Muscle layer of duodenum (tissue), 2 donors: Measurements from ENCODE around the gene VPS26A.
A peak's percentile ranks its signal among the peaks of the same experiment; 100 is the strongest.
"Not testable (repeated sequence)": the region's sequence is repeated elsewhere in the genome, so short reads cannot be mapped to it uniquely, and the experiment has no call there.

ENCODE experiments used
- H3K27ac ChIP-seq: one replicate; pipeline ENCODE4 v1.7.0; 2013; ENCODE audit warnings: mild to moderate bottlenecking, low read length
- H3K27me3 ChIP-seq: one replicate; pipeline ENCODE4 v1.7.0; 2013; ENCODE audit warnings: low read depth, mild to moderate bottlenecking, control low read depth, low read length
- H3K36me3 ChIP-seq, 2 donors: one replicate each; pipeline ENCODE4 v1.7.0; 2013; ENCODE audit warnings: low read length in 2 of 2, control low read depth in 1 of 2, mild to moderate bottlenecking in 1 of 2; ENCODE audit not compliant: insufficient read depth in 2 of 2, control insufficient read depth in 1 of 2
- H3K4me1 ChIP-seq, 2 donors: one replicate each; pipeline ENCODE4 v1.7.0; 2013; ENCODE audit warnings: low read length in 2 of 2, mild to moderate bottlenecking in 2 of 2, control low read depth in 1 of 2, moderate library complexity in 1 of 2; ENCODE audit not compliant: insufficient read depth in 2 of 2, control insufficient read depth in 1 of 2
- H3K4me3 ChIP-seq, 2 donors: one replicate each; pipeline ENCODE4 v1.7.0; 2013; ENCODE audit warnings: low read length in 2 of 2, low read depth in 1 of 2, mild to moderate bottlenecking in 1 of 2
- H3K9me3 ChIP-seq, 2 donors: one replicate each; pipeline ENCODE4 v1.7.0; 2013; ENCODE audit warnings: low read length in 2 of 2, control low read depth in 1 of 2, mild to moderate bottlenecking in 1 of 2; ENCODE audit not compliant: control insufficient read depth in 1 of 2
- donor health status: healthy.

The VPS26A gene

DNA sequence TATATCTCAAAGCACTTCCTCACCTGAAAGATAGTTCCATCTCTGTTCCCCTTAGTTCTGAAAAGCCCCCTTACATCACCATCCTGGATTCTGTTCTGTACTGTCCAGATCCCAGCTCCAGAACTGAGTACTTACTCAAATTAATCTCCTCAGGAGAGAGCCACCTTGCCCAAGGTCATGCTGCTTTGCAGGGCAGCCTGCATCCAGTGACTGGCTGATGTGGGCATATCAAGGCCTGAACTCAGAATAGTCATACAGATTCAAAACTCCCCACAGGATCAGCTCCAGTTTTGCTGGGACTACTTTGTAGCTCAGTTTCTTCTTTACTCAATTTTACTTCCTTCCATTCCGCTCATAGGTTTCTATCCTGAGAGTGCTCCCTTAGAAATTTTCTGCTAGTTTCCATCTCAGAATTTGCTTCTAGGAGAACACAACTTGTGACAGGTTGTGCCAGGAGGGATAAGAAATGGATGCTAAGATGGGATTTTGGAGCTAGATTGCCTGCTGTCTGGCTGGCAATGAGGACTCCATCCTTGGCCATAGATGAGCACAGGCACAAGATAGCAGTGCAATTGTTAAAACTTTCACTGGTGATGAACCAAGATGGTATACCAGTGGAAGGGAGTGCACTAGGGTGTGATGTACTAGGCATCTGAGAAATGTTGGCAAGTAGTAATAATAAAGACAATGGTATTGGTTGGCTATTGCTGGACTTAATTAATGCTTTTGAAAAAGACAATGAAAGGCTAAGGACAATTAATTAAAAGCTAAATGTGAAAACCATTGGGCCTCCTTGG lies 18.8 kb upstream of the VPS26A start:
- Histone ChIP-seq H3K27me3 (no peaks in the 10 kb centered on the region), H3K27ac (no peak overlapping the region), H3K9me3 (no peaks in the 10 kb centered on the region), H3K36me3 (peaks cover 0 to 4% of the 10 kb centered on the region in 2 donors), H3K4me1 (no peaks in the 10 kb centered on the region), H3K4me3 (no peak overlapping the region)

DNA sequence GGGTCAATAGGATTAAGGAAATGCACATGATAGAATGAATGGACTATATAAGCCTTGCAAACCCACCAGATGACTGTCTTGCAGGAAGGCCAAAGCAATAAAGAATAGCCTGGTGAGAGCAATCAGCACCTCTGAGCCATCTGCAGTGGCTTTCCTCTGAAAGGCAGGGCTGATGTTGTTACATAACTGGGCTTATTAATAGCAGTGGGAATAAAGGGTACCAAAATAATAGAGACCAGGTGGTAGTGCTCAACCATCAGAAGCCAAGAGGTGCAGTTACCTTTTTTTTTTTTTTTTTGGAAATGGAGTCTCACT lies 16.8 kb upstream of the VPS26A start:
- peaks cover 0 to 4% of the 10 kb centered on the region in 2 donors for H3K36me3 ChIP-seq
- H3K27me3 ChIP-seq: no peaks in the 10 kb centered on the region
- H3K9me3 ChIP-seq: no peaks in the 10 kb centered on the region
- no peak overlapping the region for H3K27ac ChIP-seq
- no peaks in the 10 kb centered on the region for H3K4me1 ChIP-seq
- no peak overlapping the region for H3K4me3 ChIP-seq

DNA sequence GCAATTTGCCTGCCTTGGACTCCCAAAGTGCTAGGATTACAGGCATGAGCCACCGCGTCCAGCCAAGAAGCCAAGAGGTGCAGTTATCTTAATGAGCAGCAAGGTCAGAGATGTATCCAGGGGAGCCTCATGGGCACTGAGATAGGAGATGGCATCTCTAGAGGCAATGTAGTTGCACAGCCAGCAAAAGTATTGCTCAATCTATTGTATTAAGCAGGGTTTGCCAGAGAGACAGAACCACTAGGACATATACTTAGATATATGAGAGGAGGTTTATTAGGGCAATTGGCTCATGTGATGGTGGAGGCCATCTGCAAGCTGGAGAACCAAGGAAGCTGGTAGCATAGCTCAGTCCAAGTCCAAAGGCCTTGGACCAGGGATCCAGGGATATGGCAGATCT lies 16.3 kb upstream of the VPS26A start:
- Histone ChIP-seq H3K4me3 (no peak overlapping the region), H3K27ac (no peak overlapping the region), H3K4me1 (no peaks in the 10 kb centered on the region), H3K9me3 (no peaks in the 10 kb centered on the region), H3K36me3 (peaks cover 0 to 4% of the 10 kb centered on the region in 2 donors), H3K27me3 (no peaks in the 10 kb centered on the region)

DNA sequence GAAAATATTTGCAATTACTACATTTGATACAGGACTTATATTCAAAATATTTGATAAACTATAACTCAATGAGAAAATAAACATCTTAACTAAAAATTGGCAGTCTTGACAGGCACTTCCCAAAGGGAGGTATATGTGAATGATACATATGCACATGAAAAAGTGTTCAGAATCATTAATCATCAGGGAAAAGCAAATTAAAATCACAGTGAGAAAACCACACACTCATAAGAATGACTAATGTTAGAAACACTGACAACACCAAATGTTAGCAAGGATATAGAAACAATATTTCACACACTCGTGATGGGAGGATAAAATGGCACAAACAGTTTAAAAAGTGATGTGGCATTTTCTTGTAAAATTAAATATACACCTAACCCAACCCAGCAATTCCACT lies 4.1 kb upstream of the VPS26A start:
- no peaks in the 10 kb centered on the region for H3K27me3 ChIP-seq
- peaks cover 0 to 4% of the 10 kb centered on the region in 2 donors for H3K36me3 ChIP-seq
- H3K9me3 ChIP-seq: no peaks in the 10 kb centered on the region
- no peak overlapping the region for H3K27ac ChIP-seq
- H3K4me3 ChIP-seq: no peak overlapping the region
- peaks cover 0 to under 1% of the 10 kb centered on the region in 2 donors for H3K4me1 ChIP-seq

DNA sequence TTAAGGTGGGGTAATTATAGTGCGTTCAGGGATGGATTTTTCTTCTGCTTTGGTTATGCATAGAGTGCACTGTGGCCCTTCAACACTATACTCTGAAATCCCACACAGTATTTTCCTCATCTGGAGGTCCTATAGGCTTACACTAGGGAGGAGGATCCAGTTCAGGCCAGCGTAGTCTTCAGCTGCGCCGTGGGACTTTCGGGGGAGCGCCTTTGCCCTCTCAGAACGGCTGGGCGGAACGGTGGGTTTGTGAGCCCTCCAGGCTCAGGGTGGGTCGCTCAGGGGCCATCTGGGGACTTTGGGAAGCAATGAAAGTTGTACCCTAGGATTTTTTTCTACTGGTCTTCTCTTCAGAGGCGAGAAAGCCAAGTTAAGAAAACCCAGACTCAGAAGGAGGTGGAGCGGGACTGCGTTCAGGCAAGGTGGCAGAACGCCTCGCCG lies 652 bp upstream of the VPS26A start:
- Histone ChIP-seq H3K4me1 (peaks cover 3 to 12% of the 10 kb centered on the region in 2 donors), H3K27ac (peak overlapping the region; percentile 100), H3K27me3 (no peaks in the 10 kb centered on the region), H3K9me3 (no peaks in the 10 kb centered on the region), H3K4me3 (peak overlapping the region; percentile 82 to 90), H3K36me3 (peaks cover 0 to 4% of the 10 kb centered on the region in 2 donors)

DNA sequence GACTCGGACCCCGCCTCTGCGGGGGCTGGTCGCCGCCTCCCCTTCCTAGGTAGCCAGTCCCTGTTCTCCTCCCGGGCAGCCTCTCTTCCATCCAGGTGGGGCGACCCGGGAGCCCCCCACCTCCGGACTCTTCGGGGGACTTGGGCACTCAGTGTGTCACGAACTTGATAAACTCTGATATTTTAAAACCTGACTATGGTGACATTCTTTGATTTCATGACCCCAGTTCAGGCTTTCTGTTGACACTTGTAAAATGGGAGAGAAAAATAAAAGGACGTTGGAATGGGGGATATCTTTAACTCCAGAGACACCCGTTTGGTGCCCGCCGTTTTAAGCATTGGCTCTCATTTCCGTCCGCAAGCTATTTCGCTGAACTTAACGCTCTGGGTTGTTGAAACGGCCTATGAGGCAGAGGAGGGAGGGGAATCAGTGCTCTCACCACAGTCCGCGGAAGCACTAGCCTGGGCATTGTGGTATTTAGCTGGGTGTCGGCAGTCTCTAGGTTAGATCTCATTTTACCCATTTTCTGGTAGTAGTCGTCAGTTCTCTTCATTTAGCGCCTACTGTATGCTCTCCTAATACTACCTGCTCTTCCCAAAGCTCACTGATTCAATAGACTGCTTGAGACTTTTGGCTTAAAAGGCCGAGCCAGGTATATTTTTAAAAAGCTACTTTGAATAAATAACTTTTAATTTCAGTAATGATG lies 738 bp downstream of the VPS26A start:
- Histone ChIP-seq H3K36me3 (peaks cover 0 to 4% of the 10 kb centered on the region in 2 donors), H3K4me3 (peak overlapping the region; percentile 82 to 95), H3K27ac (peak overlapping the region; percentile 88), H3K4me1 (peaks cover 3 to 12% of the 10 kb centered on the region in 2 donors), H3K27me3 (no peaks in the 10 kb centered on the region), H3K9me3 (no peaks in the 10 kb centered on the region)

DNA sequence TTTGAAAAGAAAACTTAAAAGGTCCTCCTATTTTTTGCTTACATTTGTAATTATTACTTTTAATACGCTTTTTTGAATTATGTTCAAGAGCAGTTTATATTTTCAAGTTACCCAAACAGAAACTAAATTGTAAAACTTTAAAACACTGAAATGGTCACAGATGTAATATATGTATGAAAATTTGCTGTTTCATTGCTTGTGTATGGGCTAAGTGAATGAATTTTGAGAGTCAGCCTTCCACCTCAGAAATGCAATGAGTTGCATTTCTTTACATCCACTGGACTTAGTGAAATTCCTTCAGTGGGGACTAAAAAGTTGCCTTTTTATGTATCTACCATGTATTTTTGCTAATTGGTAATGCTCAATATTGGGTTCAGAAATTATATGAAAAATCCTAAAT lies 1.6 kb downstream of the VPS26A start:
- no peaks in the 10 kb centered on the region for H3K27me3 ChIP-seq
- peaks cover 0 to 4% of the 10 kb centered on the region in 2 donors for H3K36me3 ChIP-seq
- no peak overlapping the region for H3K27ac ChIP-seq
- H3K9me3 ChIP-seq: no peaks in the 10 kb centered on the region
- H3K4me3 ChIP-seq: peak overlapping the region; percentile 82 to 95
- H3K4me1 ChIP-seq: peaks cover 3 to 19% of the 10 kb centered on the region in 2 donors

DNA sequence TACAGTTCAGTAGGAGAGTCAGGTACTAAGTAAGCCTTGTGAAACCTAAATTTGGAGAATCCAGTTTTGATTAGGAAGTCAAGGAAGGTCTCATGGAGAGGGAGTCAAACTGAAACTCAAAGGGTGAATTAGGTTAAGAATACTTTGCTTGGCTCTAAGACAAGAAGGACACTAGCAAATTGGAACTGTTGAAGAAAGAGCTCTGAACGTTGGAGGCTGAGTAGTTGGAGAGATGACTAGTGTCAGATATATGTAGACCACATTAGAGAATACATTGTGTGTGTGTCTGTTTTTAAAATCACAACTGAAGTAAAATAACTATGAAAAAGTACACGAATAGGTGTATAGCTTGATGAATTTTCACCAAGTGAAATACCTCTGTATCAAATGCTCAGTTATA lies 6.3 kb downstream of the VPS26A start:
- peaks cover 7 to 20% of the 10 kb centered on the region in 2 donors for H3K36me3 ChIP-seq
- H3K4me3 ChIP-seq: no peak overlapping the region
- H3K27me3 ChIP-seq: no peaks in the 10 kb centered on the region
- H3K4me1 ChIP-seq: peaks cover under 1 to 17% of the 10 kb centered on the region in 2 donors
- no peaks in the 10 kb centered on the region for H3K9me3 ChIP-seq
- H3K27ac ChIP-seq: no peak overlapping the region

DNA sequence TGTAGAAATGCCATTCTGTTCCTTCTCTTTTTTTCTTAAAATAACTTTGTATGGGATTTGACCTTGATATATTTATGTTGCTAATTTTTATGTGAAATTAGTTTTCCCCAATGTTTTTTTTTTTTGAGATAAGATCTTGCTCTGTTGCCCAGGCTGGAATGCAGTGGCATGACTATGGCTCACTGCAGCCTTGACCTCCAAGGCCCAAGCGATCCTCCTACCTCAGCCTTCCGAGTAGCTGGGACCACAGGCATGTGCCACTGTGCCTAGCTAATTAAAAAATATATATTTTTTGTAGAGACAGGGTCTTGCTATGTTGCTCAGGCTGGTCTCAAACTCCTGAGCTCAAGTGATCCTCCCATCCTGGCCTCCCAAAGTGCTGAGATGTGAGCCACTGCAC lies 16.0 kb downstream of the VPS26A start:
- Histone ChIP-seq H3K4me1 (no peaks in the 10 kb centered on the region), H3K4me3 (no peak overlapping the region), H3K27me3 (no peaks in the 10 kb centered on the region), H3K9me3 (no peaks in the 10 kb centered on the region), H3K36me3 (peaks cover 9 to 13% of the 10 kb centered on the region in 2 donors), H3K27ac (no peak overlapping the region)

DNA sequence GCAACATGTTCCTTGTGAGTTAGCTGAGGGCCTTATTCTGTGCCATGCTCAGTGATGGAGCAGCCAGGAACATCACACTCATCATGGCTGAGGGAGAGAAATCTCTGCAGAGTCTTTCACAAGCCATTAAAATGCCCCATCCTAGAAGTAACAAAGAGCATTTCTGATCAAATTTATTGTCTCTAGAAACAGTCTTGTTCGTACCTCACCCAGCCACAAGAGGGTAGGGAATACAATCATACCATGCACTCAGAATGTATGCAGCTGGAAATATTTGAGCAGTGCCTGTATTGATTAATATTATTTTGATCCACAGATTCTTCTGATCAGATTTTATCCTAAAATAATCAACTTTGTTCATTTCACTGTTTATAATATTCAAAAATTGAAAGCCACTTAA lies 17.3 kb downstream of the VPS26A start:
- Histone ChIP-seq H3K9me3 (no peaks in the 10 kb centered on the region), H3K27me3 (no peaks in the 10 kb centered on the region), H3K4me3 (no peak overlapping the region), H3K4me1 (no peaks in the 10 kb centered on the region), H3K27ac (no peak overlapping the region), H3K36me3 (peaks cover 5 to 6% of the 10 kb centered on the region in 2 donors)

DNA sequence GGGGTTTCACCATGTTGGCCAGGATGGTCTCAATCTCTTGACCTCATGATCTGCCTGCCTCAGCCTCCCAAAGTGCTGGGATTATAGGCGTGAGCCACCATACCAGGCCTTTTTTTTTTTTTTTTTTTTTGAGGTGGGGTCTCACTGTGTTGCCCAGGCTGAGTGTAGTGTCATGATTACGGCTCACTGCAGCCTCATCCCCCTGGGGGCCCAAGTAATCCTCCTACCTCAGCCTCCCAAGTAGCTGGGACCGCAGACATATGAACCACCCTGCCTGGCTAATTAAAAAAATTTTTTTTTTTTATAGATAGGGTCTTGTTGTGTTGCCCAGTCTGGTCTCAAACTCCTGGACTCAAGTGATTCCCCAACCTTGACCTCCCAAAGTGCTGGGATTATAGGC lies 18.1 kb downstream of the VPS26A start:
- H3K36me3 ChIP-seq, H3K9me3 ChIP-seq: not testable (repeated sequence)

More for the DNA sequence above, 18.1 kb downstream of the VPS26A start:
- not testable (repeated sequence) for H3K27ac ChIP-seq, H3K4me1 ChIP-seq, H3K27me3 ChIP-seq, H3K4me3 ChIP-seq
